CD4-positive, alpha-beta T cell (primary cell): ENCODE measurements around the gene CYS1. TPM values are rescaled to one million over a fixed set of nuclear protein-coding genes. Genes with fewer than 3 reads are reported as not detected.

Experiments used
- ATAC-seq: fragments of 200-7000 bp; cut with Tn5 transposase; one replicate; pipeline ENCODE4 v1.10.0; 2022; ENCODE audit warnings: mild to moderate bottlenecking; ENCODE audit not compliant: poor library complexity
- CTCF ChIA-PET: fragments of 350-600 bp; sonication (Branson Sonifier 250); formaldehyde crosslinking; loops from one replicate; lab custom pipeline; 2021; ENCODE audit warnings: antibody characterized with exemption, inconsistent platforms; lab: Charles Lee
- POLR2A ChIA-PET: fragments of 350-600 bp; sonication (Branson Sonifier 250); formaldehyde crosslinking; loops from one replicate; lab custom pipeline; 2021; ENCODE audit warnings: antibody characterized with exemption, inconsistent platforms; lab: Charles Lee
- DNase-seq, 14 experiments: peaks; one replicate each; pipeline ENCODE4 v3.0.0-alpha.2; 2013 to 2020; ENCODE audit warnings: mixed read lengths in 2 of 14
- H3K27ac ChIP-seq, 2 donors: one replicate each; pipeline versions ENCODE4 v1.5.1 to v1.7.0; 2013; ENCODE audit warnings: low read length in 2 of 2, low read depth in 1 of 2, mild to moderate bottlenecking in 1 of 2
- H3K27me3 ChIP-seq, 2 experiments: 1 replicate in 1 of 2; 2 replicates in 1 of 2; pipeline versions ENCODE4 v1.6.1 to v1.7.0; 2013; ENCODE audit warnings: low read length in 2 of 2, control low read depth in 1 of 2, mild to moderate bottlenecking in 1 of 2, moderate library complexity in 1 of 2; ENCODE audit not compliant: insufficient read depth in 2 of 2, control insufficient read depth in 1 of 2
- H3K36me3 ChIP-seq: one replicate; pipeline ENCODE4 v1.6.1; 2013; ENCODE audit warnings: low read length, control low read depth; ENCODE audit not compliant: insufficient read depth
- H3K4me1 ChIP-seq: one replicate; pipeline ENCODE4 v1.6.1; 2013; ENCODE audit warnings: low read length, control low read depth; ENCODE audit not compliant: insufficient read depth
- H3K4me3 ChIP-seq: one replicate; pipeline ENCODE4 v1.5.1; 2013; ENCODE audit warnings: mild to moderate bottlenecking, low read length, moderate library complexity
- H3K9me3 ChIP-seq, 2 experiments: 1 replicate in 1 of 2; 2 replicates in 1 of 2; pipeline versions ENCODE4 v1.6.1 to v1.7.0; 2013; ENCODE audit warnings: low read length in 2 of 2, mild to moderate bottlenecking in 2 of 2, control low read depth in 1 of 2, moderate library complexity in 1 of 2; ENCODE audit not compliant: control insufficient read depth in 1 of 2, insufficient read depth in 1 of 2
- H3K27ac Mint-ChIP-seq: one replicate; pipeline ENCODE4 v1.8.0; 2020; ENCODE audit warnings: mixed read lengths
- H3K27me3 Mint-ChIP-seq: one replicate; pipeline ENCODE4 v1.8.0; 2021; ENCODE audit warnings: mixed read lengths
- H3K36me3 Mint-ChIP-seq: one replicate; pipeline ENCODE4 v1.8.0; 2021; ENCODE audit warnings: low read depth, mixed read lengths
- H3K4me1 Mint-ChIP-seq: one replicate; pipeline ENCODE4 v1.8.0; 2021; ENCODE audit warnings: low read depth, mixed read lengths
- H3K4me3 Mint-ChIP-seq: one replicate; pipeline ENCODE4 v1.8.0; 2020; ENCODE audit warnings: mild to moderate bottlenecking, mixed read lengths
- H3K9me3 Mint-ChIP-seq: one replicate; pipeline ENCODE4 v1.8.0; 2020; ENCODE audit warnings: mixed read lengths
- intact Hi-C, 2 experiments: fragments of 100-400 bp; cut with DNase I in 1 of 2; cut with micrococcal nuclease in 1 of 2; formaldehyde crosslinking; loops; one replicate each; pipeline versions ENCODE4 v1.15.1 to v1.9.0; 2023 to 2025; cut with DNase I, micrococcal nuclease
- total RNA-seq, 174 experiments: library from RNA in 2 of 174; stranded (reverse) in 2 of 174; gene quantifications; one replicate each; pipeline ENCODE4 v1.2.3 and lab custom pipeline; 2021 to 2026
- TF ChIP-seq, protein P1 (sequence below): fragments of 200-600 bp; IDR thresholded peaks from one replicate; pipeline ENCODE4 v1.8.0; 2022; ENCODE audit warnings: antibody characterized with exemption, mild to moderate bottlenecking

The CYS1 gene
- total RNA-seq, 2 experiments from 2014 or later: not detected

- peaks cover 20% of the 10 kb centered on the region for H3K4me1 Mint-ChIP-seq
- H3K9me3 Mint-ChIP-seq: no peaks in the 10 kb centered on the region
- no peaks in the 10 kb centered on the region for H3K36me3 Mint-ChIP-seq
- intact Hi-C loops: loop anchor here in 1 of 2 experiments (10.0 kb wide), 1 partner anchor 1122 kb away; the partner anchor contains the start of gene MBOAT2
- Histone ChIP-seq H3K36me3 (no peaks in the 10 kb centered on the region), H3K4me3 (no peak overlapping the region), H3K9me3 (peaks cover 0 to 3% of the 10 kb centered on the region in 2 experiments), H3K27me3 (peaks cover 11 to 13% of the 10 kb centered on the region in 2 experiments), H3K4me1 (peaks cover 38% of the 10 kb centered on the region), H3K27ac (no peak overlapping the region)
- H3K27ac Mint-ChIP-seq: no peak overlapping the region
- ChIA-PET CTCF (interaction anchor here (5.1 kb wide), 1 partner anchor 282 kb away, joined by 45 read pairs; no protein-coding TSS in a partner anchor), POLR2A (interaction anchor here (3.6 kb wide), 1 partner anchor 282 kb away, joined by 22 read pairs; no protein-coding TSS in a partner anchor)
- no peak overlapping the region for H3K4me3 Mint-ChIP-seq
- ATAC-seq (no peak), DNase-seq (no peak)
- TF ChIP-seq, protein P1, sequence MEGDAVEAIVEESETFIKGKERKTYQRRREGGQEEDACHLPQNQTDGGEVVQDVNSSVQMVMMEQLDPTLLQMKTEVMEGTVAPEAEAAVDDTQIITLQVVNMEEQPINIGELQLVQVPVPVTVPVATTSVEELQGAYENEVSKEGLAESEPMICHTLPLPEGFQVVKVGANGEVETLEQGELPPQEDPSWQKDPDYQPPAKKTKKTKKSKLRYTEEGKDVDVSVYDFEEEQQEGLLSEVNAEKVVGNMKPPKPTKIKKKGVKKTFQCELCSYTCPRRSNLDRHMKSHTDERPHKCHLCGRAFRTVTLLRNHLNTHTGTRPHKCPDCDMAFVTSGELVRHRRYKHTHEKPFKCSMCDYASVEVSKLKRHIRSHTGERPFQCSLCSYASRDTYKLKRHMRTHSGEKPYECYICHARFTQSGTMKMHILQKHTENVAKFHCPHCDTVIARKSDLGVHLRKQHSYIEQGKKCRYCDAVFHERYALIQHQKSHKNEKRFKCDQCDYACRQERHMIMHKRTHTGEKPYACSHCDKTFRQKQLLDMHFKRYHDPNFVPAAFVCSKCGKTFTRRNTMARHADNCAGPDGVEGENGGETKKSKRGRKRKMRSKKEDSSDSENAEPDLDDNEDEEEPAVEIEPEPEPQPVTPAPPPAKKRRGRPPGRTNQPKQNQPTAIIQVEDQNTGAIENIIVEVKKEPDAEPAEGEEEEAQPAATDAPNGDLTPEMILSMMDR: no peak
- H3K27me3 Mint-ChIP-seq: peaks cover 19% of the 10 kb centered on the region
Measured at GRCh38 chr2:10126632-10127026, 46.4 kb upstream of the CYS1 start.

DNA sequence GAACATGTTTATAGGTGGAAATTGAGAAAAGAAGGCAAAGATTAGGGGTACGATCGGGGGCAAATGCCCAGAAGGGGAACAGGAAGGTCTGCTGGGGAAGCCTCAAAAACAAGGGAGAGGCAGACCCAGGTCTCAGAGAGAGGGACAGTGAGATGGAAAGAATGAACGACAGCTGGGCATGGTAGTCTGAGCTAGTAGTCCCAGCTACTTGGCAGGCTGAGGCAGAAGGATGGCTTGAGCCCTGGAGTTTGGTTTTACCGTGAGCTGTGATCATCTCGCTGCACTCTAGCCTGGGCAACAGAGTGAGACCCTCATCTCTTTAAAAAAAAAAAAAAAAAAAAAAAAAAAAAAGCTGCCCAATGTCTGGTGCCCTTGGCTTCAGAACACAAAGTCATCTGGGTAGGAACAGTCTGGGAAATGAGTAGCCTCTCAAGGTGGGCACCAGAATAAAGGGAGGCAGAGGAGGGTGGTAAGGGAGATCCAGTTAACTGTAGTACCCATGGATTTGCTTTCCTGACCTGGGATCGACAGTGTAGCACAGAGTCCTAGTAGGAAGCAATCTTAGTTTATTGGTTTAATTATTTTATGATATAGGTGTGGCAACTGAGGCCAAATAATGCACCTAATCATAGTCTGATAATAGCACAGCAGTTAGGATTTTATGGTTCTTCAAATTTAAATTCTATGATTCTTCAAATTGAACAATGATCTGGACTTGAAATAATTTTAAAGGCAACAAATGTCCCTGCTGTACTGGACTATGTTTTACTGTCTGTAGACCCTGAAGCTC is 45.8 kb upstream of the CYS1 start:
- Histone ChIP-seq H3K36me3 (no peaks in the 10 kb centered on the region), H3K27me3 (peaks cover 11 to 13% of the 10 kb centered on the region in 2 experiments), H3K27ac (no peak overlapping the region), H3K9me3 (peaks cover 0 to 3% of the 10 kb centered on the region in 2 experiments), H3K4me1 (peaks cover 44% of the 10 kb centered on the region), H3K4me3 (no peak overlapping the region)
- TF ChIP-seq, protein P1: no peak
- DNase-seq (no peak), ATAC-seq (no peak)
- Mint-ChIP-seq H3K27me3 (peaks cover 19% of the 10 kb centered on the region), H3K36me3 (no peaks in the 10 kb centered on the region), H3K27ac (no peak overlapping the region), H3K4me3 (no peak overlapping the region), H3K4me1 (peaks cover 26% of the 10 kb centered on the region), H3K9me3 (no peaks in the 10 kb centered on the region)
- CTCF ChIA-PET: interaction anchor here (1.8 to 5.1 kb wide), 4 partner anchors 54 to 322 kb away, joined by 8 to 45 read pairs (median 17); partner anchors contain the start of gene ODC1
- intact Hi-C loops: loop anchor here (1.0 to 10.0 kb wide), 3 partner anchors 173 to 1121 kb away; partner anchors contain the start of gene MBOAT2 (in 1 of the 2)
- POLR2A ChIA-PET: interaction anchor here (3.6 to 3.7 kb wide), 2 partner anchors 283 to 322 kb away, joined by 18 to 22 read pairs; partner anchors contain the start of gene ODC1

DNA sequence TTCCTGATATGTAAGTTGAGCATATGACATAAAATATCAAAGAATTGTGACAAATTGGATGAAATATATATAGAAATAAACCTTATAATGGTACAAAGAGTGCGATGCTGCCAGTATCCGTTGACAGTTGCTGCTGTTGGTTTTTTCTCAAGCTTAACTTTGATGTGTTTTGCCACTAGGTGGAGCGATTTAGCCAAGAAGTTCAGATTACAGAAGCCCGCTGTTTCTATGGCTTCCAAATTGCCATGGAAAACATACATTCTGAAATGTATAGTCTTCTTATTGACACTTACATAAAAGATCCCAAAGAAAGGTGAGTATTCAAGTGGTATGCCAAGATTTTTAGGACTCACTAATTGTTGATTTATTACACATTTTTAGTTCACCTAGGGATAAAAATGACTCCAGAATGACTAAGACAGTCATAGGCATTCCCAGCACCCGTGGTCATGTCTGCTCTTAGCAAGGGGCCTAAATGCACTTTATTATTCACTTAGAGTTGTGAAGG is 44.4 kb upstream of the CYS1 start:
- Mint-ChIP-seq H3K36me3 (no peaks in the 10 kb centered on the region), H3K27ac (no peak overlapping the region), H3K27me3 (peaks cover 19% of the 10 kb centered on the region), H3K4me3 (peak overlapping the region; percentile 2), H3K9me3 (no peaks in the 10 kb centered on the region), H3K4me1 (peaks cover 39% of the 10 kb centered on the region)
- intact Hi-C loops: loop anchor here (1.0 to 10.0 kb wide), 6 partner anchors 174 to 1120 kb away; partner anchors contain the start of genes MBOAT2 (in 1 of the 2) and ODC1 (in 1 of the 2)
- Histone ChIP-seq H3K9me3 (peaks cover 0 to 3% of the 10 kb centered on the region in 2 experiments), H3K27me3 (peaks cover 11 to 13% of the 10 kb centered on the region in 2 experiments), H3K4me3 (no peak overlapping the region), H3K36me3 (no peaks in the 10 kb centered on the region), H3K27ac (no peak overlapping the region), H3K4me1 (peaks cover 57% of the 10 kb centered on the region)
- TF ChIP-seq, protein P1: peak; percentile 77
- ChIA-PET CTCF (interaction anchor here (0.6 to 5.1 kb wide), 16 partner anchors 9 to 327 kb away, joined by 3 to 45 read pairs (median 4); partner anchors contain the start of genes HPCAL1 and ODC1), POLR2A (interaction anchor here (0.8 to 3.7 kb wide), 7 partner anchors 173 to 323 kb away, joined by 3 to 22 read pairs (median 10); partner anchors contain the start of genes HPCAL1 and ODC1)
- peak in 7 of 14 experiments; percentile 33 to 86 (median 59) for DNase-seq
- ATAC-seq: no peak
